H9 (cell line): Measurements from ENCODE around the gene RGR. TPM values are rescaled to one million over a fixed set of nuclear protein-coding genes. Genes with fewer than 3 reads are reported as not detected.

Experiments used
- DNase-seq: peaks from one replicate; pipeline ENCODE4 v3.0.0-alpha.2; 2017
- H2AFZ ChIP-seq: one replicate; pipeline ENCODE4 v1.6.1; 2013; ENCODE audit warnings: mild to moderate bottlenecking, low read length, control low read depth, moderate library complexity
- H2AK5ac ChIP-seq: 2 replicates; pipeline ENCODE4 v1.6.1; 2013; ENCODE audit warnings: low read length, control low read depth, mixed read lengths; ENCODE audit not compliant: insufficient read length
- H2BK120ac ChIP-seq: one replicate; pipeline ENCODE4 v1.6.1; 2013; ENCODE audit warnings: low read depth, mild to moderate bottlenecking, low read length, control low read depth, inconsistent platforms; ENCODE audit not compliant: poor library complexity, severe bottlenecking
- H2BK12ac ChIP-seq: 2 replicates; pipeline ENCODE4 v1.6.1; 2013; ENCODE audit warnings: low read length, control low read depth, mixed read lengths, low read depth; ENCODE audit not compliant: insufficient read length
- H2BK15ac ChIP-seq: 2 replicates; pipeline ENCODE4 v1.6.1; 2013; ENCODE audit warnings: low read depth, low read length, control low read depth
- H2BK20ac ChIP-seq: one replicate; pipeline ENCODE4 v1.6.1; 2013; ENCODE audit warnings: low read depth, mild to moderate bottlenecking, low read length, control low read depth, inconsistent platforms; ENCODE audit not compliant: poor library complexity, severe bottlenecking
- H2BK5ac ChIP-seq: 2 replicates; pipeline ENCODE4 v1.6.1; 2013; ENCODE audit warnings: low read length, control low read depth, mixed read lengths; ENCODE audit not compliant: insufficient read length
- H3K14ac ChIP-seq: 2 replicates; pipeline ENCODE4 v1.6.1; 2013; ENCODE audit warnings: low read length, control low read depth; ENCODE audit not compliant: insufficient read depth
- H3K18ac ChIP-seq: 2 replicates; pipeline ENCODE4 v1.6.1; 2013; ENCODE audit warnings: low read depth, mild to moderate bottlenecking, mixed read lengths, low read length, control low read depth; ENCODE audit not compliant: insufficient read length
- H3K23ac ChIP-seq: 2 replicates; pipeline ENCODE4 v1.6.1; 2013; ENCODE audit warnings: low read length, control low read depth, mixed read lengths, low read depth; ENCODE audit not compliant: insufficient read length
- H3K23me2 ChIP-seq: 2 replicates; pipeline ENCODE4 v1.6.1; 2013; ENCODE audit warnings: low read depth, mild to moderate bottlenecking, mixed read lengths, low read length, control low read depth; ENCODE audit not compliant: insufficient read length, poor library complexity, severe bottlenecking
- H3K27ac ChIP-seq: 2 replicates; pipeline ENCODE4 v1.5.1; 2013; ENCODE audit warnings: low read length, control low read depth, mixed read lengths, low read depth; ENCODE audit not compliant: insufficient read length
- H3K27me3 ChIP-seq: 2 replicates; pipeline ENCODE4 v1.6.1; 2013; ENCODE audit warnings: low read length, control low read depth, inconsistent platforms; ENCODE audit not compliant: insufficient read depth
- H3K4ac ChIP-seq: 2 replicates; pipeline ENCODE4 v1.6.1; 2013; ENCODE audit warnings: low read depth, mild to moderate bottlenecking, control low read depth, inconsistent platforms, low read length, moderate library complexity
- H3K4me1 ChIP-seq: 2 replicates; pipeline ENCODE4 v1.6.1; 2013; ENCODE audit warnings: low read length, control low read depth, inconsistent platforms; ENCODE audit not compliant: insufficient read depth
- H3K4me2 ChIP-seq: 2 replicates; pipeline ENCODE4 v1.6.1; 2013; ENCODE audit warnings: low read length, control low read depth, mixed read lengths; ENCODE audit not compliant: insufficient read length, insufficient read depth
- H3K56ac ChIP-seq: 2 replicates; pipeline ENCODE4 v1.6.1; 2013; ENCODE audit warnings: low read depth, mild to moderate bottlenecking, mixed read lengths, low read length, control low read depth; ENCODE audit not compliant: insufficient read length
- H3K79me1 ChIP-seq: 2 replicates; pipeline ENCODE4 v1.6.1; 2013; ENCODE audit warnings: low read depth, mild to moderate bottlenecking, moderate library complexity, low read length, control low read depth, inconsistent platforms; ENCODE audit not compliant: insufficient read depth, poor library complexity, severe bottlenecking
- H3K79me2 ChIP-seq: 2 replicates; pipeline ENCODE4 v1.6.1; 2013; ENCODE audit warnings: low read length, control low read depth, inconsistent platforms; ENCODE audit not compliant: insufficient read depth
- H3K9ac ChIP-seq: 2 replicates; pipeline ENCODE4 v1.6.1; 2013; ENCODE audit warnings: low read length, control low read depth, mixed read lengths; ENCODE audit not compliant: insufficient read length; ENCODE audit errors: extremely low read depth
- H3K9me3 ChIP-seq: one replicate; pipeline ENCODE4 v1.6.1; 2013; ENCODE audit warnings: low read depth, low read length, inconsistent platforms; ENCODE audit not compliant: control insufficient read depth
- H3T11ph ChIP-seq: one replicate; pipeline ENCODE4 v1.6.1; 2013; ENCODE audit warnings: mild to moderate bottlenecking, low read length, control low read depth, inconsistent platforms
- H4K20me1 ChIP-seq: one replicate; pipeline ENCODE4 v1.6.1; 2013; ENCODE audit not compliant: control insufficient read depth, insufficient read length, insufficient read depth
- H4K5ac ChIP-seq: 2 replicates; pipeline ENCODE4 v1.6.1; 2013; ENCODE audit warnings: low read depth, mild to moderate bottlenecking, mixed read lengths, low read length, control low read depth; ENCODE audit not compliant: insufficient read length
- H4K8ac ChIP-seq: replicated peaks from 2 replicates; pipeline ENCODE4 v1.6.1; 2013; ENCODE audit warnings: low read length, control low read depth, mixed read lengths, low read depth; ENCODE audit not compliant: insufficient read length
- H4K91ac ChIP-seq: 2 replicates; pipeline ENCODE4 v1.6.1; 2013; ENCODE audit warnings: low read depth, mild to moderate bottlenecking, moderate library complexity, mixed read lengths, low read length, control low read depth; ENCODE audit not compliant: insufficient read length
- H3K27ac Mint-ChIP-seq, 3 experiments: 2 replicates in 2 of 3; 3 replicates in 1 of 3; pipeline ENCODE4 v1.8.0; 2020 to 2021; ENCODE audit warnings: mixed read lengths in 3 of 3, mild to moderate bottlenecking in 1 of 3, moderate library complexity in 1 of 3
- H3K27me3 Mint-ChIP-seq: 2 replicates; pipeline ENCODE4 v1.8.0; 2021; ENCODE audit warnings: low read depth, mild to moderate bottlenecking, moderate library complexity, mixed read lengths
- H3K36me3 Mint-ChIP-seq, 3 experiments: 2 replicates in 2 of 3; 3 replicates in 1 of 3; pipeline ENCODE4 v1.8.0; 2020 to 2021; ENCODE audit warnings: low read depth in 3 of 3, mixed read lengths in 3 of 3; ENCODE audit not compliant: insufficient read depth in 1 of 3
- H3K4me1 Mint-ChIP-seq, 2 experiments: 2 replicates each; pipeline ENCODE4 v1.8.0; 2020; ENCODE audit warnings: mixed read lengths in 2 of 2
- H3K4me3 Mint-ChIP-seq, 2 experiments: 2 replicates in 1 of 2; 3 replicates in 1 of 2; pipeline ENCODE4 v1.8.0; 2020 to 2021; ENCODE audit warnings: mild to moderate bottlenecking in 2 of 2, mixed read lengths in 2 of 2, moderate library complexity in 1 of 2
- H3K9me3 Mint-ChIP-seq, 2 experiments: 2 replicates in 1 of 2; 3 replicates in 1 of 2; pipeline ENCODE4 v1.8.0; 2020; ENCODE audit warnings: mild to moderate bottlenecking in 2 of 2, mixed read lengths in 2 of 2, moderate library complexity in 1 of 2
- CTCF ChIP-seq: fragments of 200-600 bp; sonication (generic); conservative IDR thresholded peaks from 3 replicates; pipeline ENCODE4 v1.8.0; 2021; ENCODE audit warnings: antibody characterized with exemption, mild to moderate bottlenecking
- WGBS: extraction: QIAGEN DNeasy Blood & Tissue Kit; methylation state at CpG from one replicate; pipeline ENCODE4 v1.1.7; 2013; ENCODE audit warnings: missing lambda C conversion rate, low lambda C conversion rate, mixed read lengths; ENCODE audit not compliant: insufficient read length; ENCODE audit errors: extremely low coverage; 5-methylcytosine and 5-hydroxymethylcytosine counted together
- total RNA-seq: library from RNA; stranded (reverse); gene quantifications from 2 replicates; pipeline ENCODE4 v1.2.1, GENCODE V29; 2021

Gene RGR
- total RNA-seq, 1 experiment from 2014 or later: not detected

GRCh38 chr10:84267503-84268126 lies 22.8 kb downstream of the RGR start:
- H2AFZ ChIP-seq: no peak overlapping the region
- H3K4ac ChIP-seq: no peak overlapping the region
- H2BK12ac ChIP-seq: no peak overlapping the region
- H2BK20ac ChIP-seq: no peak overlapping the region
- H3K14ac ChIP-seq: no peak overlapping the region
- TF ChIP-seq CTCF: peak; percentile 93
- H2AK5ac ChIP-seq: no peak overlapping the region
- H3K18ac ChIP-seq: no peak overlapping the region
- no peaks in the 10 kb centered on the region for H3K27me3 ChIP-seq
- no peaks in the 10 kb centered on the region; the same call in 1 of the 2 replicates for H3K4me1 ChIP-seq
- no peak overlapping the region for H2BK15ac ChIP-seq
- peaks cover 17 to 19% of the 10 kb centered on the region in 2 experiments for H3K4me1 Mint-ChIP-seq
- H3K4me3 Mint-ChIP-seq: no peak overlapping the region
- no peak overlapping the region for H3K4me2 ChIP-seq
- no peak overlapping the region for H3K9ac ChIP-seq
- H4K8ac ChIP-seq: no peak overlapping the region
- H3K36me3 Mint-ChIP-seq: no peaks in the 10 kb centered on the region
- no peaks in the 10 kb centered on the region for H3K9me3 Mint-ChIP-seq
- no peak overlapping the region for H2BK120ac ChIP-seq
- H4K20me1 ChIP-seq: no peaks in the 10 kb centered on the region
- H2BK5ac ChIP-seq: no peak overlapping the region
- H3K9me3 ChIP-seq: no peaks in the 10 kb centered on the region
- no peak overlapping the region for H4K91ac ChIP-seq
- no CpG with 5 or more reads among the region's 7 CpGs for WGBS
- no peak overlapping the region for H3T11ph ChIP-seq
- no peaks in the 10 kb centered on the region for H3K23me2 ChIP-seq
- H3K27ac ChIP-seq: no peak overlapping the region
- peak; percentile 78 for DNase-seq
- no peak overlapping the region for H4K5ac ChIP-seq
- peaks cover 4% of the 10 kb centered on the region for H3K27me3 Mint-ChIP-seq
- H3K79me1 ChIP-seq: no peaks in the 10 kb centered on the region
- no peak overlapping the region for H3K56ac ChIP-seq
- H3K23ac ChIP-seq: no peak overlapping the region
- 0 out of 7 replicates have a peak overlapping the region, but pooled peaks of 1 of the 3 experiments have one; percentile 6 for H3K27ac Mint-ChIP-seq
- H3K79me2 ChIP-seq: no peaks in the 10 kb centered on the region
